Activated T-cell treated with anti-CD3 and anti-CD28 coated beads, Interleukin-2, amount 50 U/mL, for 48 hours (primary cell): ENCODE results near the gene SBNO2.
A peak's percentile ranks its signal among the peaks of the same experiment; 100 is the strongest.

Experiments used
- DNase-seq, 2 experiments: peaks; one replicate each; pipeline ENCODE4 v3.0.0-alpha.2; 2020

The SBNO2 gene

DNA sequence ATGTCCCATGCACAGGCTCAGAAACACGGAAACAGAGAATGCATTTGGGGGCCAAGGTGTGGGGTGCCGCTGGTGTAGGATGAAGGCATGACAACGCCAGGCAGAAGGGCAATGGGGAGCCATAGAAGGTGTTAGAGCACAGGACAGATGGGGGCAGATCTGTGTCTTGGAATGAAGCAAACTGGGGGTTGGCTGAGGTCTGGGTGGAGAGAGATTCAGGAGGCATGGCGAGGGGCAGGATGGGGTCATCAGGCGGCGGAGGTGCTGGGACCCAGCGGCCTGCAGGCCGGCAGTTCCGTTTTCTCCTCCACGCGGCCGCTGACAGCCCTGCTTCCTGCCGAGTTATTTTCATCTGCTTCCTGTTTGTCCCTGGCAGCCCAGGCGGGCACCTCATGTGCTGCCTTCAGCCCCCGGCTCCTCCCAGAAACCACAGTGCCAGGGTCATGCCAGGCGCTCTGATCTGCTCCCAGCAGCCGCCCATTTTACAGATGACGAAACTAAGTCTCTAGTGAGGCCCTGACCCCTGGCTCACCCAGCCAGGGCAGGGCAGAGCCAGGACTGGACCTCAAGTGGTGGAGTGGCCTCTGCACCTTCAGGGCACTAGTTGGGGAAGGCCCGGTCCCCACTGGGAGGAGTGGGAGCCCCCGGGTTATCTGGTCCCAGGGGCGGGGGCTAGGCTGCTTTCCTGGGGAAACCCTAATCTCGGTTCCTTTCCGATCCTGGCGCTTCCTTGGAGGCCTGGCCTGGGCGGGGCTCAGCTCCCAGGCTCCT is 104.9 kb downstream of the SBNO2 start:
- peak; percentile 58 to 71 for DNase-seq

DNA sequence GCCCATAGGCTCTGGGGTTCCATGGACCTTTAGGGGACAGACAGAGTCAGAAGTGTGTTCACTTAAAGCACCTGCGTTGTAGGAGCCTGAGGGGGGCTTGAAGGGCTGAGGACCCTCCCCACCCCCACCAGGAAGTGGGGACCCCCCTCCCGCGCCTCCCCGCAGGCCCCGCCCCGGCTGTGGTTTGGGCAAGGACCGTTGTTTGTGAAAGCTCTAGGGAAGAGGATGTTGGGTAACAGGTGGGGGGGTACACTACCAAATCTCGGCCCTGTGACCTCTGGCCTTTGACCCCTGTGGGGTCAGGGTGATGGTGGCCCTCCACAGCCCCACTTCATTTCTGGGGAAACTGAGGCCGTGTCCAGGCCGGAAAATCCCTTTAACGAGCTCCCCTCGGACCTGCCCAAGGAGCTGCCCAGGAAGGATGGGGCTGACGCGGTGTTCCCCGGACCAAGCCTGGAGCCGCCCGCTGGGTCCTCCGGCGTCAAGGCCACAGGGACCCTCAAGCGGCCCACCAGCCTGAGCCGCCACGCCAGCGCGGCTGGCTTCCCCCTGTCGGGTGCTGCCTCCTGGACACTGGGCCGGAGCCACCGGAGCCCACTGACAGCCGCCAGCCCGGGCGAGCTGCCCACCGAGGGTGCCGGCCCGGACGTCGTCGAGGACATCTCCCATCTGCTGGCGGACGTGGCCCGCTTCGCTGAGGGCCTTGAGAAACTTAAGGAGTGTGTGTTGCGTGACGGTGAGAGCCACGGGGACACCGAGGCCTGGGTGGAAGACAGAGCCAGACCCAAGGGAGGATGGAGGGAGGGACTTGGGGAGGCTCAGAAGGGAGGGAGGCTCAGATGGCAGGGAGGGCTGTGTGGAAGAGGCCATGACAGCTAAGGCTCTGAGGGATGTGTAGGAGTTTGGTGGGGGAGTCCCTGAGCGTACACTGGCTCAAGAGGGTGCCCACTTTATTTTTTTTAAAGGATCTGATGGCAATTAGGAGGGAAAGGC is 105.8 kb downstream of the SBNO2 start:
- DNase-seq: peak; percentile 74 to 77

DNA sequence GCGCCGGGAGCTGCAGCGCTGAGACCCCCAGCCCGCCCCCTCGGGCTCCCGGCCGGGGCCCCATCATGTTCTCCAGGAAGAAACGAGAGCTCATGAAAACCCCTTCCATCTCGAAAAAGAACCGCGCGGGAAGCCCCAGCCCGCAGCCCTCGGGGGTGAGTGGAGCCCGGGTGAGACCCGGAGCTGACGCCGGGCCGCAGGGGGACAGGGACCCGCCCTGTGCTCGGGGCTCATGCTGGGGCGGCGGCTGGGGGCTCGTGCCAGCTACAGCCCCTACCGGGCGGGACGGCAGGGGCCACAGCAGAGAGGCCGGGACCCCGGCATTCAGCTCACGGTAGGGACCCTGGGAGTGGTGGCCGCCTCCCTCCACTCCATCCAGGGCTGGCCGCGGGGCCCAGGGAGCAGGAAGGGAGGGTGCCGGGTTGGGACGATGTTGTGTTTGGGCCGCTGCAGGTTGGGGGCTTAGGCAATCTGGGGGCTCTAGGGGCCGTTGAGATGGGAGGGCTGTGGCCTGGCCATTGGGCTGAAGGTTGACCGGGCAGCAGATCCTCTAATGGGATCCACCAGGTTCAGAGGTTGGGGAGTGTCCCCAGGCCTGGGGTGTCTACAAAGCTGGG is 106.6 kb downstream of the SBNO2 start:
- no peak for DNase-seq

DNA sequence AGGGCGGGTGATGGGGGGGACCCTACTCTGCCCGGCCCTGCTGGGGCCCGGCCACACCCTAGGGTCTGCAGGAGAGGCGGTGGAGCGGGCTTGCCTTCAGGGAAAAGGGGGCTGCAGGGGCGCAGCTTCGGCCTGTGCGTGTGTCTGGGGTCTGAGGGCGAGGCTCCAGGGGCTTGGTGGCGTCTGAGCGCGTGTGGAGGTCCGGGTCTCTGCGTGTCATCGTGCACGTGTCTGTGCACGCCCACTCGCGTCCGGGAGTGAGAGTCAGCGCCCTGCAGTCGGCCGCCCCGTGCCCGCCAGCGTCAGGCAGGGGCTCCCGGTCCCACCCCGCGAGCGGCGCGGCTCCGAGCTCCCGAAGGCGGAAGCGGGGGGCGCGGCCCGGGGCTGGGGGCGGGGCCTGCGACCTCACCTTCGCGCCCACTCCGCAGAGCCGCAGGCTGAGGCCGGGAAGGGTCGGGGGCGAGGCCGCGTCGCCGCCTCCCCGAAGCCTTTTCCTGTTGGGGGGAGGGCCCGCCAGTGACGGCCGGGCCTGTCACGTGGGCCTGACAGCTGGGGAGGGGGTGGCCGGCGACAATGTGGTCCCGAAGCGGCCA is 107.2 kb downstream of the SBNO2 start, which contains the start of gene ARHGAP45:
ARHGAP45 (plus strand) TSS at position 420 of the 593 bp plus-strand sequence. CDS start 239 bp downstream, outside the sequence.
- DNase-seq: peak; percentile 86 to 89

DNA sequence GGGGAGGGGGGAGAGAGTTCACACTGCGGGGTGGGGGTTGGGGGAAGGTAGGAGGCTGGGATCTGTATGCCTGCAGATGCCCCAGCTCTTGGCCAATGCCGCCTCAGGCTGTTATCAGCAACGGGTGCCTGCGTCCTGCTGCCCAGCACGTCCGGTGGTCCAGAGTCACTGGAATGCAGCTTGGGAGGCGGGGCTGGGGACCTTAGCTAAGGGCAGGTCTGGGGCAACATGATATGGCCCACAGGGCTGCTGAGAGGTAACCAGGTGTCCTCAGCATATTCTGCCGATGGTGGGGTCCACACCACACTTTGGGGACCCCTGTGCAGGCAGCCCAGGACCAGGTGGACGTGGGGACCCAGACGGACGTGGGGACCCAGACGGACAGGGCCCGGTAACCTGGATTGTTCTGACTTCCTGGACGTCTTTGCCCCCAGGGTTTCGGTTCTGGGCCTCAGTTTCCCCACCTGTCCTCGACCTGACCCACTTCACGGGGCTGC is 107.8 kb downstream of the SBNO2 start:
- DNase-seq: no peak

DNA sequence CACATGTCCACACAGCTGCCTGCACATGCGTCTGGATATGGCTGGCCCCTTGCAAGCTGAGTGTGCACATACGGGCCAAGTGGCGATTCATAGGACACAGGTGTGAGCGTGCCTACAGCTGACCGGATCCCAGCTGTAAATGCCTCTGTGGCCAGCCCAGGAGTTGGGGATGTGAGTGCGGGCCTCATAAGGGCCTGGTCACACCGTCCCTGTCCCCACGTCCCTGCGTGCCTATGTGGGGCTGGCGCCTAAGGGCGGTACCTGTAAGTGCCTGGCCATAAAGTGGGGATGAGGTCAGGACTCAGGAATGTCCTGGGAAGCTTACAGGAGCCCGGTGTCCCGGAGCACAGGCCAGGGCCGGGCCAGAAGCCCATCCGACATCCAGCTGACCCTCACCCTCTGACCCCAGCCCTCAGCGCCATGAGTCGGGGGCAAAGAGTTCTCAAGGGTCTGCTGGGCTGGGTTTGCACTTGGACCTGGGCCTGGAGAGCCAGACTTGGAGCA is 108.4 kb downstream of the SBNO2 start:
- DNase-seq: peak in 1 of 2 experiments; percentile 35

DNA sequence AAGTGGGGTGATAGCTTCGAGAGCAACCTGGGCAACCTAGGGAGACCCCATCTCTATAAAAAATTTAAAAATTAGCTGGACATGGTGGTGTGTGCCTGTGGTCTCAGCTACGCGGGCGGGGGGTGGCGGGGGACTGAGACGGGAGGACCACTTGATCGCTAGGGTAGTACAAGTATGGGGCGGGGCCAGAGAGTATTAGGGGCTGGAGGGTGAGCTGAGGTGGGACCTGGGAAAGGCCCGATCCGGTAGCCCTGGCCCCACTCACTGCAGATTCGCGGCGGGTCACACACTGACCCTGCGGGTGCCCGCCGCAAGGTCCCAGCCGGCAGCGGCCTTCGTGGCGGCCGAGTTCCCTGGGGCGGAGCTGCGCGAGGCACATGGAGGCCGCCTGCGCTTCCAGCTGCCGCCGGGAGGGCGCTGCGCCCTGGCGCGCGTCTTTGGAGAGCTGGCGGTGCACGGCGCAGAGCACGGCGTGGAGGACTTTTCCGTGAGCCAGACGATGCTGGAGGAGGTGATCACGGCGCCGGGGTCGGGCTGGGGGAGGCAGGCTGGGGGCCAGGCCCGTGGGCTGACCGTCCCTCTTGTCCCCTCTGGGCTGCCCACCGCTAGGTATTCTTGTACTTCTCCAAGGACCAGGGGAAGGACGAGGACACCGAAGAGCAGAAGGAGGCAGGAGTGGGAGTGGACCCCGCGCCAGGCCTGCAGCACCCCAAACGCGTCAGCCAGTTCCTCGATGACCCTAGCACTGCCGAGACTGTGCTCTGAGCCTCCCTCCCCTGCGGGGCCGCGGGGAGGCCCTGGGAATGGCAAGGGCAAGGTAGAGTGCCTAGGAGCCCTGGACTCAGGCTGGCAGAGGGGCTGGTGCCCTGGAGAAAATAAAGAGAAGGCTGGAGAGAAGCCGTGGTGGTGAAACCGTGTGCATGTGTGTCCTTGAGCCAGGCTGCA is 109.1 kb downstream of the SBNO2 start:
- peak; percentile 82 to 86 for DNase-seq

DNA sequence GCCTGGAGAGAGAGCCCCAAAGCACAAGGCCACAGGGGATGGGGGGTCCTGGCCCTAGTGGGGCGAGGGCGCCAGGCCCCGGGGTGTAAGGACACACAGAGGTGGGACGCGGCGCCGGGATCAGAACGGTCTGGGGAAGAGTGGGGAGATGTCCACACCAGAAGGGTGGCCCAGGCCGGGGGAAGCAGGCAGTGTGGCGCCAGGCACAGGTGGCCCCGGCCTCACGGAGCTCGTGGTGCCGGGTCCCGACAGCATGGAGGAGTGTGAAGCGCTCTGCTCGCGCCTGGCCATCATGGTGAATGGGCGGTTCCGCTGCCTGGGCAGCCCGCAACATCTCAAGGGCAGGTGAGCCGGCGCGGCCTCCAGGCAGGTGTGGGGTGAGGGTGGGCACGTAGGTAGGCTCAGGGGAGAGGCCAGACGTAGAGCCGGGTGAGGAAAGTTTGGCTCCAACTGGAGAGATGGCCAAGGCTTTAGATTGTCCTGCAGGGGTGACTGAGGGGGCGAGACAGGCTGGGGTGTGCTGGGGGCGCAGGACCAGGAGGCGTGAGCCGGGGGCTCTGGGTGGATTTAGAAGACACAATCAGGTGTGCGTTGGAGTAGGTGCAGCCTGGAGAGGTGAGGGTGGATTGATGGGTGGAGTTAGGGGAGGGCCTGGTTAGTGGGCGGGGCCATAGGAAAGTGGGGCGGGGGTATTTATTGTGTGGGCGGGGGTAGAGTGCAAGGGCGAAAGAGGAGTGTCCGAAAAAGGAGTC is 110.0 kb downstream of the SBNO2 start:
- no peak for DNase-seq

DNA sequence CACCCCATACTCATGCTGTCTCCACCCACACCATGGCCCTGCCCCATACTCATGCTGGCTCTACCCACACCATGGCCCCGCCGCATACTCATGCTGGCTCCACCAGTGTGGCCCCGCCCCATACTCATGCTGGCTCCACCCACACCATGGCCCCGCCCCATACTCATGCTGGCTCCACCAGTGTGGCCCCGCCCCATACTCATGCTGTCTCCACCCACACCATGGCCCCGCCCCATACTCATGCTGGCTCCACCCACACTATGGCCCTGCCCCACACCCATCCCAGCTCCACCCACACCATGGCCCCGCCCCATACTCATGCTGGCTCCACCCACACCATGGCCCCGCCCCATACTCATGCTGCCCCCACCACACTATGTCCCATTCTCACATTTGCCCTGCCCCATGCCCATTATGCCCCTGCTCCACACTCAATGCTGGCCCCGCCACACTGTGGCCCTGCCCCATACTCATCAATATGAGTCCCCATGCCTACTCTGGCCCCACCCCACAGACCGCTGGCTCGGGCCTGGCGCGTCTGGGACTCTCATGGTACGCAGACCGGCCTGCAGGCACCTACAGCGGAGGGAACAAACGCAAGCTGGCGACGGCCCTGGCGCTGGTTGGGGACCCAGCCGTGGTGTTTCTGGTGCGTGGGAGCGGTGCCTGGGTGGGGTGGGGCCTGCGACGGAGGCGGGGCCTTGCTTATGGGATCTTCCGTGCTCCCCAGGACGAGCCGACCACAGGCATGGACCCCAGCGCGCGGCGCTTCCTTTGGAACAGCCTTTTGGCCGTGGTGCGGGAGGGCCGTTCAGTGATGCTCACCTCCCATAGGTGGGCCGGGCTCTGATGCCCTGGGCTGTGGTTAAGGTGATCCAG is 110.8 kb downstream of the SBNO2 start:
- DNase-seq: peak; percentile 87 to 88

DNA sequence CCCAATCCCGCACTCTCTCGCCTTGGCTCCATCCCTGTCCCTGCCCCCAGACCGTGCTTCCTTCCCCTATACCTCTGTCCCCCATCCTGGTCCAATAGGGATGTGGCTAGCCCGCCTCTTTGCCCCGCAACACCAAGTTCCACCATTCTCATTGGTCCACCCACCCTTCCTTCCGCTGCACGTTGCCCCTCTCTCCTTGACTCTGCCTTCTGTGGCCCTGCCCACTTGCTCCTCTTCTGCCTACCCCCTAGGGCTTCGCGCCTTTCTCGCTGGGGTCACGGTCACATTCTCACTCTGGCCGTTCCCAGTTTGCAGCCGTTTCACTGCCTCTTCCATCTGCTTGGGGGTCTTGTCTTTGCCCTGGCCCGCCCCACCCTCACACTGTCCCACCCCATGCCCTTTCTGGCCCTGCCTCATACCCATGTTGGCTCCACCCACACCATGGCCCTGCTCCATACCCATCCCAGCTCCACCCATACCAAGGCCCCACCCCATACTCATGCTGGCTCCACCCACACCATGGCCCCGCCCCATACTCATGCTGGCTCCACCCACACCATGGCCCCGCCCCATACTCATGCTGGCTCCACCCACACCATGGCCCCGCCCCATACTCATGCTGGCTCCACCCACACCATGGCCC is 111.6 kb downstream of the SBNO2 start:
- DNase-seq: no peak

DNA sequence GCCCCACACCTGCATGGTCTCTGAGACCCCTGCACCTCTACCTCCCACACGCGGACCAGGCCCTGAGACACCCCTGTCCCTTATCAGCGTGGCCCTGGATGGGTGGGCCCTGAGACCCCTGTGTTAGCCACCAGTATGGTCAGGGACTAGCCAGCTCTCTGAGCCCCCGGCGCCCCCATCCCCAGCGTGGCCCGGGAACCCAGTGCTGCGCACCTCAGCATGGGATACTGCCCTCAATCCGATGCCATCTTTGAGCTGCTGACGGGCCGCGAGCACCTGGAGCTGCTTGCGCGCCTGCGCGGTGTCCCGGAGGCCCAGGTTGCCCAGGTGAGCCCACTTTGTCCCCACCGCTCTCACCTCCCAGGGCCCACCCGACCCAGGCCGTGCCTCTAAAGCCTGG is 112.1 kb downstream of the SBNO2 start:
- no peak for DNase-seq

DNA sequence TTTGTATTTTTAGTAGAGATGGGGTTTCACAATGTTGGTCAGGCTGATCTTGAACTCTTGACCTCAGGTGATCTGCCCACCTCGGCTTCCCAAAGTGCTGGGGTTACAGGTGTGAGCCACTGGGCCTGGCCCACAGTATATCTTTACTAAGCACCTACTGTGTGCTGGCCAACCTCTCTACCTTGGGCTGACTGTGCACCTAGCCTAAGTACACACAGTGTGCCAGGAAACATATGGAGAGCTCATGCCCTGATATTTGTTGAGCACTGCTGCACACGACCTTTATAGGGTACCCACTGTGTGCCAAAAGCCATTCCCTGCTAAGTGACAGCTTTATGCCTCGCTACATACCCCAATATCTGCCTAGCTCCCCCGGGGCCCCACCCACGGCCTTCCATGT is 113.4 kb downstream of the SBNO2 start:
- DNase-seq: no peak

DNA sequence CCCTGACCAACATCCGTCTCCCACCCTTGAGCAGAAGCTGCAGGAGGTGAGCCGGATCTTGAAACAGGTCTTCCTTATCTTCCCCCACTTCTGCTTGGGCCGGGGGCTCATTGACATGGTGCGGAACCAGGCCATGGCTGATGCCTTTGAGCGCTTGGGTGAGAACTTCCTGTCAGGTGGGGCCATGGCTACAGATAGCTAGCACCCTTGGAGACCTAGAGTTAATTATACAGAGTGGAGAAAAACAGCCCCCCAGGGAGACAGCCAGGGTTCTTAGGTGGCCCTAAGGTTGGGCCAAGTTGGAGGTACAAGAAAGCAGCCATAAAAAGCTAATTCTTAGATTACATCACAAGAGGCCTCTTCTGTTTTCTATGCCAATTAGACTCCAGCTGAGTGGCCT is 116.0 kb downstream of the SBNO2 start:
- no peak for DNase-seq
